ENCODE results near the gene CAPNS2.

Gene CAPNS2

DNA sequence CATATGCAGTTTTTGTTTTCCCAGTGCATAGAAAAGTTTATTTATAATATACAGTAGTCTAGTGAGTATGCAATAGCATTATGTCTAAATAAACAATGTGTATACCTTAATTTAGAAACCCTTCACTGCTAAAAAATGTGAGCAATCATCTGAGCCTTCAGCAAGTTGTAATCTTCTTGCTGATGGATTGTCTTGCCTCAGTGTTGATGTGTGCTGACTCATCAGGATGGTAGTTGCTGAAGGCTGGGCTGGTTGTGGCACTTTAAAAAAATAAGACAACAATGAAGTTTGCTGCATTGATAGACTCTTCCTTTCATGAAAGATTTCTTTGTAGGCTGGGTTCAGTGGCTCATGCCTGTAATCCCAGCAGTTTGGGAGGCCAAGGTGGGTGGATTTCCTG is 13.9 kb upstream of the CAPNS2 start:
- H3K4me3 ChIP-seq (replicated peaks in 1 of 2; ENCODE audit: low read depth in 2 of 2, low read length in 2 of 2): no peak overlapping the region
- peak; percentile 71 to 83 for DNase-seq (ENCODE audit: low read depth in 2 of 2)
- no peak for TF ChIP-seq CTCF (IDR thresholded peaks at IDR 0.05; ENCODE audit: low read depth, low read length)

DNA sequence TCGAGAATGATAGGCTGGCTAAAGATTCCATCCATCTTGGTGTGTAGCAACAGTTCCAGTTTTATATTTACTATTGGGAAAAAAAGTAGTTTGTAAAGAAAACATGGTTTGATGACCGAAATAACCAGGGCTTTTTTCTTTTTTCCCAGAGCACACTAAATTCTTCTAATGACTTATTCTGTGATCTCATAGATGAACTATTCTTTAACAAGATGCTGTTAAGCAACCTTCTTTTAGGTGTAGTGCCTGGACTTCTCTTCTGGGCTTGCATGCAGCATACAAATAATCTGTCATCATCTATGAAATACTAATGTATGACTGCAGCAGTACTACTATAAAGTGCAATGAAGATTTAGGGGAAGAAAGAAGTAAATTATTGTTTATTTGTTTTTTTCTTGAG is 11.0 kb upstream of the CAPNS2 start:
- peak in 1 of 2 donors; percentile 56 for DNase-seq (ENCODE audit: low read depth in 2 of 2)
- no peak overlapping the region for H3K4me3 ChIP-seq (replicated peaks in 1 of 2; ENCODE audit: low read depth in 2 of 2, low read length in 2 of 2)
- no peak for TF ChIP-seq CTCF (IDR thresholded peaks at IDR 0.05; ENCODE audit: low read depth, low read length)

DNA sequence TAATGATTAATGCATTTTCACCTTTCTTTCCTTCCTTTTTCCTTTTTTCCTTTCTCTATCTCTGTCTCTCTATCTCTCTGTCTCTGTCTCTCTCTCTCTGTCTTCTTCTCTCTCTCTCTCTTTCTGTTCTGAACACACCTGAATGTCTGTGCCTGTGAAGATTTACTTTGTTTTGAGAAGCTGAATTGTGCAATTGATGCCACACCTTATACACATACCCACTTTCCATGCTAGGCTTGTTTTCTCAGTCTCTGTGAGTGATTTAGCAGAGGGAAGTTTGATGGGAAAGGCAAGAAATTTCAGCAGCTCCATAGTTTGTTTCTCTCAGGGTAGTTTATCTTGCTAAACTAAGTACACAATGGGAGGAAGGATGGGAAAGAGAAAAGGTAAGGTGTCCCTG is 9.3 kb upstream of the CAPNS2 start:
- DNase-seq (ENCODE audit: low read depth in 2 of 2): no peak

DNA sequence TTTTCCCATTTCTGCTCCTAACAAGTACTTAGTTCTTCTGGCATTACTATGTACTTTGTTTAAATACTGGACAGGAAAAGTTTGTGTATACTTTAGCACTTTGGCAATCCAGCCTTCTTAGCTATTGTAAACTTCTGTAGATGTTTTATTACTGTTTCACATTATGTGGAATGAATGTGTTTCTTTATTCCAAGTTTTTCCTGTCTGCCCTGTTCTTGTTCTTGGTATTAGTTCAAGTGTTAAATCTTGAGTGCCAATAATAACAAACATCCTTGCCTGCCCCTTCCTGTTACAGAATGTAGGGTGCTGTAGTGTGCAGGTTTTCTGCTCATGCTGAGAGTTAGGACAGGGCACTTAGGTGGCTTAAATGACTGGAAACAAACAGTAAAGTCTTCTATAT is 7.3 kb upstream of the CAPNS2 start:
- H3K4me3 ChIP-seq (replicated peaks in 1 of 2; ENCODE audit: low read depth in 2 of 2, low read length in 2 of 2): no peak overlapping the region
- TF ChIP-seq CTCF (IDR thresholded peaks at IDR 0.05; ENCODE audit: low read depth, low read length): no peak
- peak; percentile 43 to 65 for DNase-seq (ENCODE audit: low read depth in 2 of 2)

More for the DNA sequence above, 9.3 kb upstream of the CAPNS2 start:
- TF ChIP-seq CTCF (IDR thresholded peaks at IDR 0.05; ENCODE audit: low read depth, low read length): no peak
- H3K4me3 ChIP-seq (replicated peaks in 1 of 2; ENCODE audit: low read depth in 2 of 2, low read length in 2 of 2): no peak overlapping the region

DNA sequence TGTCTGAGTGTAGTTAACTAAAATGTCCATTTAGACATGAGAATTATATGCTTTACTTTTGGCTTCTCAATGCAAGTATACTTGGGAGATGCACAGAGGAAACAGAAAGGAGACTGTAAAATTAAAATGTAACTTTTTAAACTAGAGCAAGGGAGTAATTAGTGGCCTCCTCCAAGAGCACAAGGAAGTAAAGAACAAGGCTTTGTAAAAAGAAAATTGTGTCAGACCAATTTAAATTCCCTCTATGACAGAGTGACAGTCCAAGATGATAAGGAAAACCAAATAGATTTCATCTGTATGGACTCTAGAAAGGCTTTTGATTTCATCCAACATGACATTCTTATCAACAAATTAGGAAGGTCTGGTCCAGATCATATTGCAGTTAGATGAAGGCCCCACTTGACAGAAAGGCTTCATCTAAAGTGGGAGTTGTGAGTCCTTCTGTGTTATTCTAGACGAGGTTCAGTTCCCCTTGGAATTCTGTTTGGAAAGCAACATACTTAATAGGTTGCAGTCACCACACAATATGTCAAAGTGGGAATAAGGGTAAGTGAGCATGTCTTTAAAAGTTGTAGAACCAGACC is 6.5 kb upstream of the CAPNS2 start:
- TF ChIP-seq CTCF (IDR thresholded peaks at IDR 0.05; ENCODE audit: low read depth, low read length): no peak

GRCh38 chr16:55561319-55561848 is 5.1 kb upstream of the CAPNS2 start:
- TF ChIP-seq CTCF (IDR thresholded peaks at IDR 0.05; ENCODE audit: low read depth, low read length): no peak
- no peak overlapping the region for H3K4me3 ChIP-seq (replicated peaks in 1 of 2; ENCODE audit: low read depth in 2 of 2, low read length in 2 of 2)
- no peak for DNase-seq (ENCODE audit: low read depth in 2 of 2)

More for the DNA sequence above, 6.5 kb upstream of the CAPNS2 start:
- H3K4me3 ChIP-seq (replicated peaks in 1 of 2; ENCODE audit: low read depth in 2 of 2, low read length in 2 of 2): no peak overlapping the region
- no peak for DNase-seq (ENCODE audit: low read depth in 2 of 2)

DNA sequence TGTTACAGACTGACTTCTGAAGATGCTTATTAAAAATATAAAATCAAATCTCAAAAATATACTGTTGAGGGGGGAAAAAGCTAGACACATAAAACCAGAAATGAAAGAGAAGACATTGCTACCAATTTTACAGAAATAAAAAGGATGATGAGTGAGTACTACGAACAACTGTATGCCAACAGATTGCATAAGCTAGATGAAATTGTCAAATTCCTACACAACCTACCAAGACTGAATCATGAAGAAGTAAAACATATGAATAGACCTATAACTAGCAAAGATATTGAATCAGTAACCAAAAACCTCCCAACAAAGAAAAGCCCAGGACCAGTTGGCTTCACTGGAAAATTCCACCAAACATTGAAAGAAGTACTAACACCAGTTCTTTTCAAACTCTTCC is 3.5 kb upstream of the CAPNS2 start:
- no peak for TF ChIP-seq CTCF (IDR thresholded peaks at IDR 0.05; ENCODE audit: low read depth, low read length)
- peak; percentile 38 to 78 for DNase-seq (ENCODE audit: low read depth in 2 of 2)
- H3K4me3 ChIP-seq (replicated peaks in 1 of 2; ENCODE audit: low read depth in 2 of 2, low read length in 2 of 2): no peak overlapping the region
